Activated CD4-positive, CD25-positive, alpha-beta regulatory T cell treated with anti-CD3 and anti-CD28 coated beads, Interleukin-2, amount 50 U/mL, for 72 hours (primary cell): ENCODE results near the gene TMEM131.
"Not testable (repeated sequence)": the region's sequence is repeated elsewhere in the genome, so short reads cannot be mapped to it uniquely, and the experiment has no call there.

ENCODE experiments used
- DNase-seq: peaks from one replicate; pipeline ENCODE4 v3.0.0; 2021

TMEM131 gene

GRCh38 chr2:97848306-97848705 is 147.4 kb downstream of the TMEM131 start:
- DNase-seq: no peak

GRCh38 chr2:97846716-97847115 is 149.0 kb downstream of the TMEM131 start:
- DNase-seq: not testable (repeated sequence)

GRCh38 chr2:97845818-97846217 is 149.9 kb downstream of the TMEM131 start:
- no peak for DNase-seq

DNA sequence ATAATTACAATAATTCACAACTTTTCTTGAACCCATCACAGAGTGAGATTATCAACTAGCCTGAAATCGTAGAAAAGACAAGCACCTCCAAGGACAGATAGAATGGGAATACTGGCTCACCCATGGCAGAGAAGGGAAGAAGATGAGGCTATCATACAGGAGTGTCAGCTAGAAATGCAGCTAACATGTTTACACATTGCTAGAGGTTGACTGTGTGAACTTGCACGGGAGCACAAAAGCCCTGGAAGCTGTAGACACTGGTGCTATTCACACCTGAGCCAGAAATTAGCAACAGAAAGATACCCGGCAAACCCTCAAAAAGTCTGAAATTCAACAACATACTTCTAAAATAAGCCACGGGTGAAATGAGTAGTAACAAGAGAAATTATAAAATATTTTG is 150.6 kb downstream of the TMEM131 start:
- no peak for DNase-seq

GRCh38 chr2:97844311-97844859 is 151.4 kb downstream of the TMEM131 start:
- no peak for DNase-seq

- no peak for DNase-seq
These were observed 155.6 kb downstream of the TMEM131 start for GRCh38 chr2:97840198-97840597.

DNA sequence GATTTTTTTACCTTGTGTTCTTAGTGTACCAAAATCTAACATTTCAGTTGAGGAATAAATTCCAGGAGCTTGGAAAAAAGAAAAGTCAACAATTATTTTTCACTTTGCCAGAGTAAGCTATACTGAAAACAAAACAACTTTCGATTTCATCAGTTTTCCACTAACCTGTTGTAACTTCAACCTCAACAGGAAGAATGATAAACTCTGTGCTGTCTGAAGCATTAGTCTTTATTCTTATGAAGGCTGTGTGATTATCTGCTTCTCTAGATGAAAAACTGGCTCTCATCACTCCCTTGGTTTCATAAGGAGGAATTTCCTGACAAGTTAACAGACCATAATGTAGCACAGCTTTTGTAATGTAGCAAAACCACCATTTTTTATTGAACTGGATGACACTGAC is 161.1 kb downstream of the TMEM131 start:
- DNase-seq: no peak

DNA sequence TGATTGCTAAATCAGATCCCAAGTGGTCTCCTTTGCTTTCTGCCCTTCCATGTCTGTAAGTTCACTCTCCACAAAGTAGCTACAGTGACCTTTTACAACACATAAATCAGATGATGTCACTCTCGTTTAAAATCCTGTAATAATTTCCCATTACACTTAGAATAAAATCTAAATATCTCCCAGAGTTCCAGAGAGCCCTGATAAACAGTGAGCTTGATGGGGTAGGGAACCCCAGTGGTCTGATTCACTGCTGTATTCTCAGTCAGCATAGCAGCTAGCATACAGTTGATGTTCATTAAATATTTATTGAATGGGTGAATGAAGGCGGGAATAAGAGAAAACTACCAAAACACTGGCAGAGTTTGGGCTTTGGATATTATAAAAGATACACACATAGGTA is 164.6 kb downstream of the TMEM131 start:
- no peak for DNase-seq

DNA sequence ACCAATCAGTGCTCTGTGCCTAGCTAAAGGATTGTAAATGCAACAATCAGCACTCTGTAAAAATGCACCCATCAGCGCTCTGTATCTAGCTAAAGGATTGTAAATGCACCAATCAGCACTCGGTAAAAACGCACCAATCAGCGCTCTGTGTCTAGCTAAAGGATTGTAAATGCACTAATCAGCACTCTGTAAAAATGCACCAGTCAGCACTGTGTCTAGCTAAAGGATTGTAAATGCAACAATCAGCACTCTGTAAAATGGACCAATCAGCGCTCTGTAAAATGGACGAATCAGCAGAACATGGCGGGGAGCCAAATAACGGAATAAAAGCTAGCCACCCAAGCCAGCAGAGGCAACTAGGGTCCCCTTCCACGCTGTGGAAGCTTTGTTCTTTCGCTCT is 166.5 kb downstream of the TMEM131 start:
- DNase-seq: not testable (repeated sequence)

- not testable (repeated sequence) for DNase-seq
These were observed 168.7 kb downstream of the TMEM131 start for GRCh38 chr2:97827013-97827412.

DNA sequence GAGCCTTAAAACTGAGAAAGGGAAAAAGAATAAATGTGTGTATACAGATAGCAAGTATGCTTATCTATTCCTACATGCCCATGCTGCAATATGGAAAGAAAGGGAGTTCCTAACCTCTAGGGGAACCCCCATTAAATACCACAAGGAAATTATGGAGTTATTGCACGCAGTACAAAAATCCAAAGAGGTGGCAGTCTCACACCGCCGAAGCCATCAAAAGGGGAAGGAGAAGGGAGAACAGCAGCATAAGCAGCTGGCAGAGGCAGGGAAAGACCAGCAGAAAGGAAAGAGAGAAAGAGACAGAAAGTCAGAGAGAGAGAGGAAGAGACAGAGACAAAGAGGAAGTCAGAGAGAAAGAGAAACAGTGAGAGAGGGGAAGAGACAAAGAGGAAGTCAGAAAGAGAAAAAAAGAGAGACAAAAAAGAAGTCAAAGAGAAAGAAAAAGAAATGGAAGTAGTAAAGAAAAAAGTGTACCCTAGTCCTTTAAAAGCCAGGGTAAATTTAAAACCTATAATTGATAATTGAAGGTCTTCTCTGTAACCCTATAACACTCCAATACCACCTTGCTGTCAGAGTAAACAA is 169.4 kb downstream of the TMEM131 start:
- not testable (repeated sequence) for DNase-seq

- DNase-seq: not testable (repeated sequence)
These were observed 171.7 kb downstream of the TMEM131 start for GRCh38 chr2:97824011-97824410.

GRCh38 chr2:97821862-97822261 is 173.9 kb downstream of the TMEM131 start:
- not testable (repeated sequence) for DNase-seq

GRCh38 chr2:97819754-97820153 is 176.0 kb downstream of the TMEM131 start:
- DNase-seq: no peak

DNA sequence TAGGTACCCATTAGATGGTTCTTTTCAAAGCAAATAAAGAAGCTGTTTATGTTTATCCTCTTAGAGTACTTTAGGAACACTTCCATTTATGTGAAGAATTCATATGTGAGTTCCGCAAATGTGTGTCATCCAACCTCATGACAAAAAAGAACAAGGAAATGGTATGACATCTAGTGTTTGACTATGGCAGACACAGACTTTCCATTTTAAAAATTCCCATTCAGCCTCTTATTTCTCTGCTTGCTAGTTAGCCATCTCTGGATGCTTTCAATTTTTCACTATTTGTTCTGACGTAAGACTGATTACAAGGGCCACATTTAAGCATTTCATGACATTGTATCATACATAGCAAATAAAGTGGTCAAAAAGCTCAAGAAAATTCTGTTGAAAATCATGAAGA is 179.3 kb downstream of the TMEM131 start:
- DNase-seq: no peak

DNA sequence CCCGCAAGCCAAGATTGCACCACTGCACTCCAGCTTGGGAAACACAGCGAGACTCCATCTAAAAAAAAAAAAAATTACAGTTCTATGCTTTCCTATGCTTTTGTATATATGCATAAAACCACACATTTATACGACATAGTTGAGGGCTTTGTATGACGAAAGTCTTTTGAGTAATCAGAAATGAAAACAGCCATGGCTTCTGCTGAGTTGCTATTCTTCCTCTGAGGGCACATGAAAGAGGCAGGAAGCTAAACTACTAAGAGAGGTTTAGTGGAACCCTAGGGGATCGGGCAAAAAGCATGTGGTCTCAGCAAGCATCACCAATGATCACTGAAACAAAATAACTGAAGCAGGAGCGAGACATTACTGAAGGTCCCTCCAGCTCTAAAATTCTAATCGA is 182.8 kb downstream of the TMEM131 start:
- DNase-seq: no peak

DNA sequence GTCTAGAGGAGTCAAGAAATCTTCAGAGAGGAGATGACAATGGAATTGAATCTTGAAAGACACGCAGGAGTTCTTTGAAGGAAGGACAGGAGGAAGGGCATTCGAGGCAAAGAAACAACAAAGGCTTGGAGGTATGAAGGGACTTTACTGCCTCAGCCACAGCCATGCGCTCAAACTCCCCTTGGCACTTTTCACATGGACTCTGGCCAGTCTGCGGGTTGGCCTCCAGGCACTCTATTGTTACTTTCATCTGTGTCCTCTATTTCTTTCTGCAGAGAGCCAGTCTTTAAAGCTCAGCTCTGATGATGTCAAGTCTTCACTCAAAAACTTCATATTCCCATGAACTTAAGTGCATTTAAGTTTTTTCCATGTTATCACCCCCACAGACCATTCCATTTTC is 186.9 kb downstream of the TMEM131 start:
- no peak for DNase-seq

GRCh38 chr2:97806738-97807618 is 188.8 kb downstream of the TMEM131 start:
- peak; percentile 69 for DNase-seq

GRCh38 chr2:97805776-97806175 is 190.0 kb downstream of the TMEM131 start:
- DNase-seq: no peak

GRCh38 chr2:97801028-97801427 is 194.7 kb downstream of the TMEM131 start:
- DNase-seq: no peak

- DNase-seq: no peak
These were observed 197.3 kb downstream of the TMEM131 start for GRCh38 chr2:97798416-97798815.

GRCh38 chr2:97797355-97797754 is 198.4 kb downstream of the TMEM131 start:
- DNase-seq: no peak

DNA sequence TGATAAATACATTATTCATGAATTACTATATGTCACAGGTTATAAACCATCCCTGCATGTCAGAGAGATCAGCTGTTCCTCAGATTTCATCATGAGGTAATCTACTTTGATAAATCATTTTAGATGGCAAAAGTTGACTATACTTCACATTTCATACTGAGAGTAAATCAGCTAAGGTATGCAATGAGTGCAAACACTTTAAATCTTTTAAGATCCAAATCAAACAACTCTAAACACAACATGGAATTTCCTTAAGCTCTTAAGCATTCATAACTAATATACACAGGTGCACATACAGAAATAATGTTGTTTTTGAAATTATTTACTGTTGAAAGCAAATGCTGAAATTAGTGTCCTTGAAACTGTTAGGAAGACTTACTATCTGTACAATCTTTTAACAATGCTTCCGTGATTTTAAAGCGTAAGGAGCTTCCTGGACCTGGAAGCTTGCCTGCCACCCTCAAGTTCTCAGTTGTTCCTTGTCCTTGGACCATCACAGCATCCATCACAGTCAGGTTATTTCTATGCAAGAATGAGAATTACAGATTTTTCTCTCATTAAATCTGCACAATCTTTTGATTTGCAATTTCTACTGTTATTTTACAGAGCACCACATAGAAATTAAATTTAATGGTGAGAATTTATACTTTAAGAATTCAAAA is 199.2 kb downstream of the TMEM131 start:
- DNase-seq: no peak

DNA sequence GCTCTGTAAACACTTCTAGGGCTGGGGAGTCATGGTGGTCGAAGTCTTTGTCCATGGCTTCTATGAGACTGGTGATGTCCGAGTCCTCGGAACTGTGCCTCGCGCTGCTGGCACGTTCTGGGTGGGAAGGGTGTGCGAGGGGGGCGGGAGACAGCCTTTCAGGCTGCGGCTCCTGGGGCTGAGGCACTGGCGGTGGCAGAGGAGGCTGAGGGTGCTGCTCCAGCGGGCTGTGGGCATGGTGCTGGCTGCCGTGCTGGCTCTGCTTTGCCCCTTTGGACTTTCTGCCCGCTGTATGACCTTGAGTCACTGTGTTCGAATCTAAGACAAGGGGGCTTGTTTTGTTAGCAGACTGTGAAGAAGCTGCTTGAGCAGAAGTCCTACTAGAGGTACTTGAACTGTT is 203.3 kb downstream of the TMEM131 start:
- no peak for DNase-seq
